ENCODE measurements around the gene TSNAXIP1. TPM values are rescaled to one million over a fixed set of nuclear protein-coding genes. Genes with fewer than 3 reads are reported as not detected.

TSNAXIP1 gene
- total and polyA plus RNA-seq, 2 donors (not counting 1 experiment from before 2014, with no cell fraction given) = 0.97 to 1.2 TPM

- TF ChIP-seq EZH2 (IDR thresholded peaks at IDR 0.05; ENCODE audit: borderline replicate concordance, insufficient read depth, low read depth, low read length, poor library complexity, severe bottlenecking) (no peak), CTCF (IDR thresholded peaks at IDR 0.05) (no peak)
- ChIA-PET CTCF (interaction anchor here (0.7 to 2.3 kb wide), 8 partner anchors 8 to 355 kb away, joined by 3 to 17 read pairs (median 3); partner anchors contain the start of genes NRN1L and NUTF2), POLR2A (interaction anchor here (0.6 to 0.9 kb wide), 3 partner anchors 37 to 62 kb away, joined by 3 to 4 read pairs (median 4); no protein-coding TSS in a partner anchor)
- intact Hi-C loops (cut with micrococcal nuclease) = loop anchor here (1.0 to 5.0 kb wide), 4 partner anchors 31 to 67 kb away; partner anchors contain the start of genes RANBP10, THAP11 and TSNAXIP1
- Histone ChIP-seq H2AFZ (ENCODE audit: insufficient read depth, low read depth, low read length, poor library complexity, severe bottlenecking) (peak overlapping the region; percentile 97), H3K27me3 (replicated peaks in 1 of 4; ENCODE audit: control extremely low read depth in 1 of 4, control insufficient read depth in 3 of 4, insufficient read depth in 4 of 4, low read length in 3 of 4) (no peaks in the 10 kb centered on the region), H3K9ac (ENCODE audit: low read length) (peak overlapping the region; percentile 87), H3K4me2 (replicated peaks; ENCODE audit: low read depth, low read length, poor library complexity, severe bottlenecking) (peak overlapping the region; percentile 98), H4K20me1 (ENCODE audit: control insufficient read depth, insufficient read depth, low read length, poor library complexity, severe bottlenecking) (peaks cover 33% of the 10 kb centered on the region), H3K27ac (ENCODE audit: low read length in 2 of 2) (peak overlapping the region; percentile 74 to 81), H3K4me3 (ENCODE audit: control extremely low read depth in 1 of 5, extremely low read depth in 1 of 5, insufficient read depth in 1 of 5, low read depth in 2 of 5, low read length in 4 of 5) (peak overlapping the region; percentile 59 to 98 (median 88)), H3K4me1 (ENCODE audit: control insufficient read depth in 2 of 2, insufficient read depth in 2 of 2, low read length in 2 of 2) (peaks cover 23 to 25% of the 10 kb centered on the region in 2 donors), H3K36me3 (replicated peaks in 1 of 2; ENCODE audit: control extremely low read depth in 1 of 2, control insufficient read depth in 1 of 2, extremely low read depth in 1 of 2, insufficient read depth in 2 of 2, low read length in 1 of 2) (peaks cover 0 to 40% of the 10 kb centered on the region in 2 experiments), H3K9me3 (ENCODE audit: control extremely low read depth in 1 of 3, control insufficient read depth in 2 of 3, insufficient read depth in 1 of 3, low read length in 2 of 3) (no peaks in the 10 kb centered on the region), H3K79me2 (ENCODE audit: control insufficient read depth, insufficient read depth, low read length) (peaks cover 37% of the 10 kb centered on the region)
- H3K4me1 Mint-ChIP-seq = peaks cover 37% of the 10 kb centered on the region
- no peaks in the 10 kb centered on the region for H3K9me3 Mint-ChIP-seq (ENCODE audit: insufficient read depth)
- H3K4me3 Mint-ChIP-seq = peak overlapping the region; percentile 91
- no peaks in the 10 kb centered on the region for H3K27me3 Mint-ChIP-seq
- DNase-seq (no peak), ATAC-seq (ENCODE audit: low read depth) (no peak)
- H3K27ac Mint-ChIP-seq = peak overlapping the region; percentile 90
- WGBS (ENCODE audit: insufficient coverage) = 12% methylated on average over 21 of the region's 23 CpGs
These were observed 67.0 kb downstream of the TSNAXIP1 start for GRCh38 chr16:67873435-67874370.

All from B cell (primary cell).